ENCODE data around the gene OR13G1. TPM values are rescaled to one million over a fixed set of nuclear protein-coding genes. Genes with fewer than 3 reads are reported as not detected.

OR13G1 gene
- total and polyA plus RNA-seq, 12 donors: not detected

GRCh38 chr1:247627951-247628350, 51.6 kb downstream of the OR13G1 start:
- no peak overlapping the region for H3K4me3 ChIP-seq
- TF ChIP-seq POLR2A (IDR thresholded peaks at IDR 0.05): no peak
- no peak for TF ChIP-seq CTCF (IDR thresholded peaks at IDR 0.05)
- WGBS, 4 donors: 39 to 86% (median 50%) methylated on average over 1 to 3 of the region's 3 CpGs

More at GRCh38 chr1:247627951-247628350, 51.6 kb downstream of the OR13G1 start:
- Histone ChIP-seq H3K27me3 (no peaks in the 10 kb centered on the region), H3K9me3 (replicated peaks in 1 of 3) (no peaks in the 10 kb centered on the region), H3K4me1 (replicated peaks in 1 of 2) (no peaks in the 10 kb centered on the region), H3K36me3 (replicated peaks in 1 of 2) (no peaks in the 10 kb centered on the region), H3K27ac (no peak overlapping the region)
- no peak for DNase-seq
- intact Hi-C loops (cut with DNase I): no loop called here

Other genes with a start within 250 kb of the OR13G1 start
- gene OR2B11, start 221.6 kb downstream of the OR13G1 start, total RNA-seq: not detected
- gene OR2B11, start 221.6 kb downstream of the OR13G1 start, polyA plus RNA-seq: under 1 TPM in 1 of 3 donors, not detected in 2; 0.08 TPM
- under 1 TPM in 1 of 9 donors, not detected in 8; 0.11 TPM for gene OR2C3, start 143.3 kb downstream of the OR13G1 start, total RNA-seq
- gene OR2C3, start 143.3 kb downstream of the OR13G1 start, polyA plus RNA-seq: under 1 TPM in 1 of 3 donors, not detected in 2; 0.02 TPM
- gene GCSAML, start 130.6 kb downstream of the OR13G1 start, total RNA-seq: under 1 TPM in 2 of 9 donors, not detected in 7; 0.11 to 0.76 TPM
- under 1 TPM in 1 of 3 donors, not detected in 2; 0.03 TPM for gene GCSAML, start 130.6 kb downstream of the OR13G1 start, polyA plus RNA-seq
- not detected for gene OR2G2, start 91.4 kb downstream of the OR13G1 start, total RNA-seq
- not detected for gene OR2G2, start 91.4 kb downstream of the OR13G1 start, polyA plus RNA-seq
- gene OR2G3, start 74.2 kb downstream of the OR13G1 start, total RNA-seq: not detected
- gene OR2G3, start 74.2 kb downstream of the OR13G1 start, polyA plus RNA-seq: not detected
- gene OR6F1, start 36.9 kb upstream of the OR13G1 start, total RNA-seq: not detected
- gene OR6F1, start 36.9 kb upstream of the OR13G1 start, polyA plus RNA-seq: not detected
- gene OR14K1, start 58.9 kb upstream of the OR13G1 start, total RNA-seq: under 1 TPM in 2 of 9 donors, not detected in 7; 0.11 to 0.94 TPM
- gene OR14K1, start 58.9 kb upstream of the OR13G1 start, polyA plus RNA-seq: not detected
- not detected for gene OR14A2, start 68.4 kb upstream of the OR13G1 start, total RNA-seq
- not detected for gene OR14A2, start 68.4 kb upstream of the OR13G1 start, polyA plus RNA-seq
- not detected for gene OR1C1, start 80.8 kb upstream of the OR13G1 start, total RNA-seq
- gene OR1C1, start 80.8 kb upstream of the OR13G1 start, polyA plus RNA-seq: not detected
- not detected for gene OR14A16, start 144.4 kb upstream of the OR13G1 start, total RNA-seq
- gene OR14A16, start 144.4 kb upstream of the OR13G1 start, polyA plus RNA-seq: not detected
- gene OR11L1, start 162.2 kb upstream of the OR13G1 start, total RNA-seq: not detected
- gene OR11L1, start 162.2 kb upstream of the OR13G1 start, polyA plus RNA-seq: not detected
- gene TRIM58, start 177.4 kb upstream of the OR13G1 start, total RNA-seq: 1 to 10 TPM in 2 of 9 donors, under 1 TPM in 6, not detected in 1; 0.49 to 8.0 (median 0.68) TPM
- under 1 TPM; 0.08 to 0.40 (median 0.10) TPM for gene TRIM58, start 177.4 kb upstream of the OR13G1 start, polyA plus RNA-seq
- gene OR2W3, start 215.8 kb upstream of the OR13G1 start, total RNA-seq: 1 to 10 TPM in 2 of 9 donors, under 1 TPM in 1, not detected in 6; 1.00 to 2.5 (median 1.1) TPM
- gene OR2W3, start 215.8 kb upstream of the OR13G1 start, polyA plus RNA-seq: under 1 TPM in 1 of 3 donors, not detected in 2; 0.20 TPM
- not detected for gene OR2T8, start 240.5 kb upstream of the OR13G1 start, total RNA-seq
- gene OR2T8, start 240.5 kb upstream of the OR13G1 start, polyA plus RNA-seq: not detected
- under 1 TPM in 1 of 9 donors, not detected in 8; 0.33 TPM for gene OR2AJ1, start 245.2 kb upstream of the OR13G1 start, total RNA-seq
- gene OR2AJ1, start 245.2 kb upstream of the OR13G1 start, polyA plus RNA-seq: not detected